Skeletal muscle tissue (tissue), 4 donors: ENCODE results near the gene PPM1H. TPM values are rescaled to one million over a fixed set of nuclear protein-coding genes. Genes with fewer than 3 reads are reported as not detected.

Experiments used
- H3K27ac ChIP-seq: one replicate; pipeline ENCODE4 v1.7.0; 2013; ENCODE audit warnings: mild to moderate bottlenecking, low read depth, low read length, inconsistent platforms
- H3K27me3 ChIP-seq, 3 donors: one replicate each; pipeline ENCODE4 v1.7.0; 2013; ENCODE audit warnings: low read length in 3 of 3; ENCODE audit not compliant: control insufficient read depth in 3 of 3, insufficient read depth in 3 of 3
- H3K36me3 ChIP-seq, 3 donors: one replicate each; pipeline ENCODE4 v1.7.0; 2013; ENCODE audit warnings: low read length in 3 of 3; ENCODE audit not compliant: control insufficient read depth in 3 of 3, insufficient read depth in 3 of 3
- H3K4me1 ChIP-seq, 3 donors: one replicate each; pipeline ENCODE4 v1.7.0; 2013; ENCODE audit warnings: low read length in 3 of 3, mild to moderate bottlenecking in 3 of 3; ENCODE audit not compliant: control insufficient read depth in 3 of 3, insufficient read depth in 3 of 3
- H3K4me3 ChIP-seq, 3 donors: one replicate each; pipeline ENCODE4 v1.7.0; 2013; ENCODE audit warnings: low read length in 3 of 3
- H3K9ac ChIP-seq, 3 donors: one replicate each; pipeline ENCODE4 v1.7.0; 2013; ENCODE audit warnings: low read length in 3 of 3, mild to moderate bottlenecking in 3 of 3, moderate library complexity in 2 of 3, low read depth in 1 of 3
- H3K9me3 ChIP-seq, 3 donors: one replicate each; pipeline ENCODE4 v1.7.0; 2013; ENCODE audit warnings: low read length in 3 of 3; ENCODE audit not compliant: control insufficient read depth in 3 of 3
- total RNA-seq: library from RNA; depleted of rRNA; stranded (reverse); fragments of >200 nt; gene quantifications from one replicate; pipeline ENCODE4 v1.2.3, GENCODE V29; 2014
- donor health status: Osteomylitis.

PPM1H gene
- total RNA-seq, 1 donor from 2014 or later = 4.2 TPM

DNA sequence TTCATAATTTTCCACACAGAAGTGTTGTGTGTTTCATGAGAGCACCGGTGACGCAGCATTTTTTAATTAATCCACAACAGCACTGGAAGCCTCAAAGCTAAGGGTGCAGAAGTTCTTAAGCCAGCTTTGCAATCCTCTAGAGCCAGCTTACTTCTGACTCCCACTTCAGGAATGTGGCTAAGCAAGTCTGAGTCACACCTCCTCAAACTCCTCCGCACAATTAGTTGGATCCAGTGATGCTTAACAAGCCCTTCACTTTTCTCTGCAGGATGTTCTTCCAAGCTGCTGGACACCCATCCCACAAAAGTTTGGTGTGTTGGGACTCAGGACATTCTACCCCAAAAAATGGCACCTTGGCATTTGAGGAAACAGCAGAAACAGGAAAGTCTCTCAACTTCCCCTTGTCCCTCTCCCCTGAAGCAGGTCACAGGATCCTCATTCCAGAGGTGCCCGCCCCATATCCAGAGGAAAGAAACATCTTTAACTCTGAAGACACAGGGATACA lies 210.0 kb downstream of the PPM1H start:
- Histone ChIP-seq H3K9ac (no peak overlapping the region), H3K27ac (no peak overlapping the region)

DNA sequence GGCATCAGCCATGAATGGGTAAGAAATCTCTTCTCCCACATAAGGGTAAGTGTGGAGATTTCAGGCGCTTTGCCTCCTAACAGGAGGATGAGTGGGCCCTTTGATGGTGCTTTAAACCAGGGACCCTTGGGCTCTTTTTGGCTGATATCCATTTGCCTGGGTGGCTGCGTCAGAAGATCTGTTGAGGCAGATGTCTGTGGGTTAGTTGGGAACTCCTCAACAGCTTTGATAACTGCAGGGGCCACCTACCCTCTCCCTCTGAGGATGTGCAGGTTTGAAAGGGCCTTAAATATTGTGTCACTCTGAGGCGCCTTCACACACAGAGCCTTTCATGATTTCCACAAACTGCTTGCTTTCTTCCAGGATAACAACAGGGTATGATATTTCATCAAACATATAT lies 210.7 kb downstream of the PPM1H start:
- no peak overlapping the region for H3K9ac ChIP-seq
- no peak overlapping the region for H3K4me3 ChIP-seq
- H3K27ac ChIP-seq = no peak overlapping the region
- no peaks in the 10 kb centered on the region for H3K36me3 ChIP-seq
- peaks cover 5 to 11% (median 10%) of the 10 kb centered on the region in 3 donors for H3K4me1 ChIP-seq
- H3K27me3 ChIP-seq = no peaks in the 10 kb centered on the region
- H3K9me3 ChIP-seq = no peaks in the 10 kb centered on the region

More for the DNA sequence above, 210.0 kb downstream of the PPM1H start:
- H3K9me3 ChIP-seq = no peaks in the 10 kb centered on the region
- peaks cover 5 to 14% (median 11%) of the 10 kb centered on the region in 3 donors for H3K4me1 ChIP-seq
- H3K4me3 ChIP-seq = no peak overlapping the region
- no peaks in the 10 kb centered on the region for H3K27me3 ChIP-seq
- no peaks in the 10 kb centered on the region for H3K36me3 ChIP-seq

DNA sequence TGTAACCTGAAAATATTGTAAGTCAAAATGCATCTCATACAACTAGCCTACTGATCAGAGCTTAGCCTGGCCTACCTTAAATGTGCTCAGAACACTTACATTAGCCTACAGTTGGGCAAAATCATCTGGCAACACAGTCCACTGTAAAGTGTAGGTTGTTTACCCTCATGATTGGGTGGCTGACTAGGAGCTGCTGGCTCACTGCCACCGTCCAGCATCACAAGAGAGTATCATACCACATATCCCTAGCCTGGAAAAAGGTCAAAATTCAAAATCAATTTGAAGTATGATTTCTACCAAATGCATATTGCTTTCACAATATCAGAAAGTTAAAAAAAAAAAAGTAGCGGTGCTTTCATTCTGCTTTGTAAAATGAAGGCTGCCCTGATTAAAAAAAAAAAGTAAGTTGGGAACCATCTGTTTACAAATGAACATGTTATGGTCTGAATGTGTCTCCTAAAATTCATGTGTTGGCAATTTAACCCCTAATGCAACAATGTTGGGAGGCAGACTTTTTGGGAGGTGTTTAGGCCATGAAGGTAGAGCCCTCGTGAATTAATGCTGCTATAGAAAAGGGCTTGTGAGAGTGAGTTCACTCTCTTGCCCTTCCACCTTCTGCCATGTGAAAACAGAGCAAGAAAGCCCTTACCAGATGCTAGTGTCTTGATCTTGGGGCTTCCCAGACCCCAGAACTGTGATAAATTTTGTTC lies 211.8 kb downstream of the PPM1H start:
- H3K9ac ChIP-seq = no peak overlapping the region
- H3K9me3 ChIP-seq = no peaks in the 10 kb centered on the region
- no peak overlapping the region for H3K4me3 ChIP-seq
- no peaks in the 10 kb centered on the region for H3K27me3 ChIP-seq
- no peaks in the 10 kb centered on the region for H3K36me3 ChIP-seq
- no peak overlapping the region for H3K27ac ChIP-seq
- peaks cover 2 to 14% (median 5%) of the 10 kb centered on the region in 3 donors for H3K4me1 ChIP-seq

DNA sequence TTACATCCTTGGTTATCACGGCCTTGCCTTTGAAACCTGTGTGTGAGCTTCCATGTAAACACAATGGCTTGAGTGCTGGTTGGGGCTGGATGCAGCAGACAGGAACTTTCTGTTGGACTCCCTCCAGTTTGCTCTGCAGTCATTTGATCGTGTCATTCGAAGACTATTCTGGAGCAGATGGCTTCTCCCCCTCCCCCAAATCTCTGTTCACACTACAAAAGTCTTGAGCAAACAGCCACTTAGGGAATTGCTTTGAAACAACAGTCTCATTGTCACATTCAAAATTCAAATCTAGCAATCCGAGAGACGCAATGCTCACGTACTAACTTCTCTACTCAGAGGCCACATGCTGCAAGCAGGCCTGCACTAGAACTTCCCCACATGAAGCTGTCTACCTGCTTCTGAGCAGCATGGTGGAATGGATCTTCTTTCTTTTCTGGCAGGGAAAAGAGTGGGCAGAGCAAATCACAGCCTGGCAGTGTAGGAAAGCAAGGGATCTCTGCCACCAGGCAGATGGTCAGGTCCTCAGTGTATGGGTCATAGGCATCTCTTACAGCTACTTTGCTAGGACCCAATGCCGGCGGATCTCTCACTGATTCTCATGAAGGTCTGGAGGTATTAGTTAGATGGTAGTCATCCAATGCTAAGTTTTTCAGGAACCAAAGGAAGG lies 214.2 kb downstream of the PPM1H start:
- H3K4me1 ChIP-seq = peaks cover 2 to 14% (median 5%) of the 10 kb centered on the region in 3 donors
- H3K27ac ChIP-seq = no peak overlapping the region
- H3K36me3 ChIP-seq = no peaks in the 10 kb centered on the region
- no peaks in the 10 kb centered on the region for H3K9me3 ChIP-seq
- no peak overlapping the region for H3K4me3 ChIP-seq
- no peaks in the 10 kb centered on the region for H3K27me3 ChIP-seq
- H3K9ac ChIP-seq = no peak overlapping the region

DNA sequence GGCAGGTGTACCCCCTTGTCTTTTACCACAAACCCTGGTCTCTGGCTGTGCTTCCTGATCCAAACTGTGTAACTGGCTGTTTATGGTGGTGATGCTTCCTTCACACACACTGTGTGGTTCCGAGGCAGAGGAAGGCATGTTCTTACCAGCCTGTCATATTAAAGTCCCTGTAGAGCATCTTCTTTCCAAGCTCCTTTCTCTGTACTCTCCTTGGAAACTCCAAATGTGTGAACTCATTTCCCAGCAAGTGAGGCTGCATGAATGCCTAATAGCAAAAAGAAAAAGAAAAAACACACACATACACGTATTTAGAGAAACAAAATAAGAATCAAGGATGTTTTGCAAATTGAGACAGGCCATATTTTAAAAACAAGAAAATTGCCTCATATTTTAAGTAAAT lies 214.9 kb downstream of the PPM1H start:
- Histone ChIP-seq H3K4me3 (no peak overlapping the region), H3K27me3 (no peaks in the 10 kb centered on the region), H3K9ac (no peak overlapping the region), H3K36me3 (no peaks in the 10 kb centered on the region), H3K27ac (no peak overlapping the region), H3K9me3 (no peaks in the 10 kb centered on the region), H3K4me1 (peaks cover 4 to 14% (median 5%) of the 10 kb centered on the region in 3 donors)

DNA sequence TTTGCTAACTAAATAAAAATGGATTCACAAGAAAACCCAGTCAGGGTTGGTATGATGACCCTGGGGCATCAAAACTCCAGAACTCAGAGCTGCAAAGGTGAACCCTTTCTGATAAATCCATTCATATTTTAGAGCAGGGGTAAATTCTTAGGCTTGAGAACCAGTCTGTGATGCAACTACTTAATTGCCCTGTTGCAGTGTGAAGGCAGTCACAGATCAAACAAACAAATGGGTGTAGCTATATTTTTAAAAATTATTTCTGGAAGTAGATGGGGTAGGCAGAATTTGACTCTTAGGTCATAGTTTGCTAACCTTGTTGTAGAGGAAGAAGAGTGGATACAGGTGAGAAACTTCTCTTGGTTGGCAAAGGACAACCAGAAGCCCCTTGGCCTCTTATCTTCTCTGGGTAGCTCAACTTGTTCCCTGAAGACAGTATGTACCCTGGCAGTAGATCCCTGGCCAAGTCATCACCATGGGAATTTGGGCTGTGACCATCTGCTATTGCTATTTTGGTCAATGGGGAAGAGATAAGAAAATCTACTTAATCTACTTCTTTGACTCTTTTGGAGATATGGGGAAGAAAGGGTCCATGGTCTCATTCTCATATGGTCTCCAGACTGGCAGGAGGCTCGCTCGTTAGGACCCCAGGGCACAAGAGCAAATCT lies 216.1 kb downstream of the PPM1H start:
- Histone ChIP-seq H3K4me1 (peaks cover 6 to 17% (median 9%) of the 10 kb centered on the region in 3 donors), H3K27ac (no peak overlapping the region), H3K4me3 (no peak overlapping the region), H3K9ac (no peak overlapping the region), H3K9me3 (no peaks in the 10 kb centered on the region), H3K27me3 (no peaks in the 10 kb centered on the region), H3K36me3 (no peaks in the 10 kb centered on the region)

DNA sequence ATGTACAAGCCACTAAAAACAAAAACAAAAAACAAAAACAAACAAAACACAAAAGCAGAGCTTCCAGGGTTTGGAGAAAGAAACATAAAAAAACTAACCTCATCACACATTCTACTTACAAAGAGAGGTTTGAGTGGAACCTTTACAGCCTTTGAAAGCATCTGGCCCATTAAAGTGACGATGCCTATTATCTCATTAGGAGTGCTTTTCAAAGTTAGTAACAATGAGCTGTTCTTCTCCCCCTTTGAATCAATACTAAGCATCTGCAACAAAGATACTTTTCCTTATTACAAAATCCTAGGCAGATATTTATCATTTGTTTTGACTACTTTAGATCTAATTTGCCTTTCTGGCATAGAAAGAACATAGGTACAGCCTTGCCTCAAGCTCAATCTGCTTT lies 217.3 kb downstream of the PPM1H start:
- Histone ChIP-seq H3K4me3 (no peak overlapping the region), H3K9me3 (no peaks in the 10 kb centered on the region), H3K4me1 (peaks cover 6 to 17% (median 9%) of the 10 kb centered on the region in 3 donors), H3K27me3 (no peaks in the 10 kb centered on the region), H3K9ac (no peak overlapping the region), H3K27ac (no peak overlapping the region), H3K36me3 (no peaks in the 10 kb centered on the region)

DNA sequence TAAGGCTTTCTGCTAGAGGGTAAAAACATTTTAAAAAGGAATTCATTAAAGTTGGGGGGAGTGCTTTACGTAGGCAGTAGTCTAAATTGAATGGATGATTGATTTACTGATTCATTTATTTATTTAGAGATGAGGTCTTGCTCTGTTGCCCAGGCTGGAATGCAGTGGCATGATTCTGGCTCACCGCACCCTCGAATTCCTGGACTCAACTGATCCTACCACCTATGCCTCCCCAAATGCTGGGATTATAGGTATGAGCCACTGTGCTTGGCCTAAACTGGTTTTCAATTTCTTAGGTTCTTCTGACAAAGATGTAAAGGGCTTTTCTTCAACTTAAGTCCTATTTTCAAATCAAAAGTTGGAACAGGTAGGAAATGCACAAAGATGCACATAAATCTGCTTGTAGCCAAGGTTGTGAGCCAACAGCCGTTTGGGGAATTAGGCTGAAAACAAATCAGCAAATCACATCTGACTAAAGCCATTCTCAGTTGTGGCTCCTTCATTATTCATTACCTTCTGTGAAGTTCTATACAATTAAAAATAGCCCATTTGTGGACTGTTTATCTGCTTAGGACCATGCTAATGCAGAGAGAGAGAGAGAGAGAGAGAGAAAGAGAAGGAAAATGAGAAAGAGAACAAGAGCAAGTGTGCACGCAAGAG lies 218.0 kb downstream of the PPM1H start:
- Histone ChIP-seq H3K36me3 (no peaks in the 10 kb centered on the region), H3K4me3 (no peak overlapping the region), H3K27ac (no peak overlapping the region), H3K9me3 (no peaks in the 10 kb centered on the region), H3K27me3 (no peaks in the 10 kb centered on the region), H3K4me1 (peaks cover 6 to 17% (median 9%) of the 10 kb centered on the region in 3 donors), H3K9ac (no peak overlapping the region)

DNA sequence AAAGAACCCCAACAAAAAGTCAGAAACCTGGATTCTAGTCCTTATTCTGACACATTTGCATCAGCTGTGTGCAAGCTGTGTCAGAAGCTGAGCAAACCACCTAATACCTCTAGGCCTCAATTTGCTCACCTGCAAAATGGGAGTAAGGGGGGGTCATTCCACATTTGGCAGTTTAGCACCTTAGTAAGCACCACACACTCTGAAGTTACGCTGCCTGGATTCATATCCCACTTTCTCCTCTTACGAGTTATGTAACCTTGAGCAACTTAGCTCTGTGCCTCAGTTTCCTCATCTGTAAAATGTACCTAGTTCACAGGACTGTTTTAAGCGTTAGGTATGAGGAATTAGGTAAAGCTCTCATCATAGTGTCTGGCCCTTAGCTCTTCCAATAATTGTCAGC lies 218.9 kb downstream of the PPM1H start:
- Histone ChIP-seq H3K4me3 (no peak overlapping the region), H3K27ac (no peak overlapping the region), H3K9ac (no peak overlapping the region), H3K4me1 (peaks cover 6 to 17% (median 9%) of the 10 kb centered on the region in 3 donors), H3K36me3 (no peaks in the 10 kb centered on the region), H3K9me3 (no peaks in the 10 kb centered on the region), H3K27me3 (no peaks in the 10 kb centered on the region)
